Brain microvascular endothelial cell (primary cell): ENCODE results near the gene SCLY.

Source experiments
- DNase-seq: peaks from one replicate; pipeline ENCODE4 v3.0.0-alpha.2; 2020
- H3K27ac ChIP-seq: fragments of 250-450 bp; sonication (Bioruptor Pico); 2 replicates; pipeline ENCODE4 v1.5.1; 2020; ENCODE audit warnings: mild to moderate bottlenecking, moderate library complexity
- H3K27me3 ChIP-seq: fragments of 250-450 bp; sonication (Bioruptor Pico); replicated peaks from 2 replicates; pipeline ENCODE4 v1.5.1; 2020; ENCODE audit warnings: mild to moderate bottlenecking
- H3K36me3 ChIP-seq: fragments of 250-450 bp; sonication (Bioruptor Pico); replicated peaks from 2 replicates; pipeline ENCODE4 v1.5.1; 2020; ENCODE audit warnings: mild to moderate bottlenecking
- H3K4me3 ChIP-seq: 2 replicates; pipeline ENCODE4 v1.5.1; 2011; ENCODE audit warnings: low read depth, mild to moderate bottlenecking, control low read depth, low read length, moderate library complexity
- in situ Hi-C: cut with HindIII; loops from 2 replicates; pipeline ENCODE4 v1.10.0; 2017; ENCODE audit warnings: low sequenced_read_pairs, low pct_ligation_motif_present
- TF ChIP-seq, protein P1 (sequence below): IDR thresholded peaks from 2 replicates; pipeline ENCODE4 v1.5.1; 2011; ENCODE audit warnings: low read depth, mild to moderate bottlenecking, moderate library complexity, low read length, control low read depth, inconsistent platforms; ENCODE audit errors: missing control alignments

SCLY gene

DNA sequence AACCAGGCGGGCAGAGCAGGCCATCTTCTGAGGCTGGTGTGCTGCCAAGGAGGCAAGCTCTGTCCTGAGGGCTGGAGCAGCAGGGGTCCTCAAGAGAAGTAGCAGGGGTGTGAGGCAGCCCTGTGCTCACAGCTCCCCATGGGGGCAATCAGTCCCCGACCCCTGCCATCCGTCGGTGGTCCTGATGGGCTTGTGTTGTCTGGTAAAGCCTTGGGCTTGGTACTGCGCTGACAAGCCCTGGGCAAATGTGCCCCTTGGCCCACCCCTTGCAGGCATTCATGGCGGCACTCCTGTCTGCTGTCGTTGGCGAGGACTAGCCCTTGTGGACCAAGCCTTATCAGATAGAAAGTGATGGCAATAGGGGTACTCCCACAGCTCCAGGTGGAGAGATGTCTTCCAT is 22.6 kb upstream of the SCLY start:
- H3K27ac ChIP-seq = no peak overlapping the region
- H3K27me3 ChIP-seq = no peaks in the 10 kb centered on the region
- TF ChIP-seq, protein P1, sequence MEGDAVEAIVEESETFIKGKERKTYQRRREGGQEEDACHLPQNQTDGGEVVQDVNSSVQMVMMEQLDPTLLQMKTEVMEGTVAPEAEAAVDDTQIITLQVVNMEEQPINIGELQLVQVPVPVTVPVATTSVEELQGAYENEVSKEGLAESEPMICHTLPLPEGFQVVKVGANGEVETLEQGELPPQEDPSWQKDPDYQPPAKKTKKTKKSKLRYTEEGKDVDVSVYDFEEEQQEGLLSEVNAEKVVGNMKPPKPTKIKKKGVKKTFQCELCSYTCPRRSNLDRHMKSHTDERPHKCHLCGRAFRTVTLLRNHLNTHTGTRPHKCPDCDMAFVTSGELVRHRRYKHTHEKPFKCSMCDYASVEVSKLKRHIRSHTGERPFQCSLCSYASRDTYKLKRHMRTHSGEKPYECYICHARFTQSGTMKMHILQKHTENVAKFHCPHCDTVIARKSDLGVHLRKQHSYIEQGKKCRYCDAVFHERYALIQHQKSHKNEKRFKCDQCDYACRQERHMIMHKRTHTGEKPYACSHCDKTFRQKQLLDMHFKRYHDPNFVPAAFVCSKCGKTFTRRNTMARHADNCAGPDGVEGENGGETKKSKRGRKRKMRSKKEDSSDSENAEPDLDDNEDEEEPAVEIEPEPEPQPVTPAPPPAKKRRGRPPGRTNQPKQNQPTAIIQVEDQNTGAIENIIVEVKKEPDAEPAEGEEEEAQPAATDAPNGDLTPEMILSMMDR = no peak
- peaks cover 27% of the 10 kb centered on the region for H3K36me3 ChIP-seq
- DNase-seq = no peak
- in situ Hi-C loops = no loop called here
- H3K4me3 ChIP-seq = no peak overlapping the region

DNA sequence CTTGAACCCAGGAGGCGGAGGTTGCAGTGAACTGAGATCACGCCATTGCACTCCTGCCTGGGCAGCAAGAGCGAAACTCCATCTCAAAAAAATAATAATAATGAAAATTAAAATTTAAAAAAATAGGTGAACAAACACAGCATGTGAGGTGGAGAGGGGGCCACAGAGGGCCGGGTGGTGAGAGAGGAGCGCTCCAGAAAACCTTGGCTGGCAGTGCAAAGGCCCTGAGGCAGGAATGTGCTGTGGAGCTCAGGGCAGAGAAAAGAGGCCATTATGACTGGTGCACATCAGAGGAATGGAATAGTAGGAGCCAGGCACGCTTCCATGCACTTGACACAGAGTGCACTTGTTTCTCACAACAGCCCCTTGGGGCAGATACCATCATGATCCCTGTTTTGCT is 21.6 kb upstream of the SCLY start:
- Histone ChIP-seq H3K27ac (no peak overlapping the region), H3K4me3 (no peak overlapping the region), H3K36me3 (peaks cover 23% of the 10 kb centered on the region), H3K27me3 (no peaks in the 10 kb centered on the region)
- TF ChIP-seq, protein P1 = no peak
- in situ Hi-C loops = no loop called here
- no peak for DNase-seq

DNA sequence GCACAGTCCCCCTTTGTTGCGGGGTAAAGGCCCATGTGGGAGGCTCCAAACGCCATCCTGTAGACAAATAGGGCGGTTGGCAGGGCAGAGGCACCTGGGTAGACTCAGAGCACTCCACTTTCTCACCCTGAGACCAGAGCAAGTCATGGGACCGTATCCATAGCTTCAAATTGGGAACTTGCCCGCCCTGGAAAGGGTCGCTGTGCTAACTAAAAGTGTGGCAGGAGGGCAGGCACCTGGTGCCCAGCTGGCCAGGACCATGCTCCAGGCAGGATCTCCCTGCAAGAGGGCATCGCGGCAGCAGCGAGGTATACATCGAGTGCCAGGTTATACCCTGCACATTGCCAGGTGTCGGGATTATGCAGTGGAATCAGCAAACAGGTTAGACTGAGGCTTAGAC is 20.8 kb upstream of the SCLY start:
- no peak overlapping the region for H3K27ac ChIP-seq
- peaks cover 23% of the 10 kb centered on the region for H3K36me3 ChIP-seq
- in situ Hi-C loops = no loop called here
- H3K27me3 ChIP-seq = no peaks in the 10 kb centered on the region
- TF ChIP-seq, protein P1 = no peak
- H3K4me3 ChIP-seq = no peak overlapping the region
- no peak for DNase-seq

DNA sequence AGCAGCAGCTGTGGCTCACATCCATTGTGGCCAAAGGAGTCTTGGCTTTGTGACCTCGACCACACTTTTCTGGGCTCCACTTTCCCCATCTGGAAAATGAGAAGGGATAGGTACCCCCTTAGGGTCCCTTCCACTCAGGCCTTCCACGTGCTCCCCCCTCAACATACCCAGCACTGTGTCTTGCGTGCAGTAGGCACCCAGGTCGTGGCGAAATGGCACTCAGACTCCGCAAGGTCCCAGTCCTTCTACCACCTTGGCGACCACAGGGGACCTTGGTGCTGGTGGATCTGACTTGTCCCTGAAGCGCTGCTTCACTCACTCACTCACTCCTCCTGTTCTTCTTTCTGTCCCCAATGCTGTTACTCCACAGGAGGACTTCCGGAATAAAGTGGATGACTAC is 19.9 kb upstream of the SCLY start:
- TF ChIP-seq, protein P1 = no peak
- Histone ChIP-seq H3K4me3 (no peak overlapping the region), H3K27me3 (no peaks in the 10 kb centered on the region), H3K27ac (no peak overlapping the region), H3K36me3 (peaks cover 21% of the 10 kb centered on the region)
- no peak for DNase-seq
- in situ Hi-C loops = no loop called here

DNA sequence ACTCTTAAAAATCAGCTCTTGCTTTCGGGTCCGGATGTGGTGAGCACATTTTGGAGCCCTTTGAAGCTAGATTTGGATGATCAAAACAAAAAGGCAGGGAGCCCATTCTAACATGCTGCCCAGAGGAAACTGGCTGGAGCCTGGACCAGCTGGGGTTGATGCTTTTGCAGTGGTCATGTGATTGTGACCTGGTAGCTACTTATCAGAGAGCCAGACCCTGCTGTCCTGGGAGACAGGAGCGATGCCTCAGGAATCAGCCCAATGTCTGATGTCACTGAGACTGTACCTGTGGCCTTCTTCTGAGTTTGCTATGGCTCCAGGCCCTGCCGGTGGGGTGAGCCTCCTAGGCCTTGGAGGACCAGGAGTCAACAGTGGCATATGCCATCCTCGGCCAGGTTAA is 18.7 kb upstream of the SCLY start:
- Histone ChIP-seq H3K36me3 (peaks cover 20% of the 10 kb centered on the region), H3K27ac (no peak overlapping the region)

More for the DNA sequence above, 18.7 kb upstream of the SCLY start:
- Histone ChIP-seq H3K4me3 (no peak overlapping the region), H3K27me3 (no peaks in the 10 kb centered on the region)
- DNase-seq = no peak
- TF ChIP-seq, protein P1 = no peak
- in situ Hi-C loops = no loop called here
